SIG-M5 treated with dmso at 0.1 percent for 504 hours (cell line): Measurements from ENCODE around the gene COX7C.
"Not testable (repeated sequence)": the region's sequence is repeated elsewhere in the genome, so short reads cannot be mapped to it uniquely, and the experiment has no call there.

ENCODE experiments used
- DNase-seq: peaks from one replicate; lab custom pipeline; 2025; ENCODE audit not compliant: unreplicated experiment; lab: John Stamatoyannopoulos, UW

COX7C gene, protein sequence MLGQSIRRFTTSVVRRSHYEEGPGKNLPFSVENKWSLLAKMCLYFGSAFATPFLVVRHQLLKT

DNA sequence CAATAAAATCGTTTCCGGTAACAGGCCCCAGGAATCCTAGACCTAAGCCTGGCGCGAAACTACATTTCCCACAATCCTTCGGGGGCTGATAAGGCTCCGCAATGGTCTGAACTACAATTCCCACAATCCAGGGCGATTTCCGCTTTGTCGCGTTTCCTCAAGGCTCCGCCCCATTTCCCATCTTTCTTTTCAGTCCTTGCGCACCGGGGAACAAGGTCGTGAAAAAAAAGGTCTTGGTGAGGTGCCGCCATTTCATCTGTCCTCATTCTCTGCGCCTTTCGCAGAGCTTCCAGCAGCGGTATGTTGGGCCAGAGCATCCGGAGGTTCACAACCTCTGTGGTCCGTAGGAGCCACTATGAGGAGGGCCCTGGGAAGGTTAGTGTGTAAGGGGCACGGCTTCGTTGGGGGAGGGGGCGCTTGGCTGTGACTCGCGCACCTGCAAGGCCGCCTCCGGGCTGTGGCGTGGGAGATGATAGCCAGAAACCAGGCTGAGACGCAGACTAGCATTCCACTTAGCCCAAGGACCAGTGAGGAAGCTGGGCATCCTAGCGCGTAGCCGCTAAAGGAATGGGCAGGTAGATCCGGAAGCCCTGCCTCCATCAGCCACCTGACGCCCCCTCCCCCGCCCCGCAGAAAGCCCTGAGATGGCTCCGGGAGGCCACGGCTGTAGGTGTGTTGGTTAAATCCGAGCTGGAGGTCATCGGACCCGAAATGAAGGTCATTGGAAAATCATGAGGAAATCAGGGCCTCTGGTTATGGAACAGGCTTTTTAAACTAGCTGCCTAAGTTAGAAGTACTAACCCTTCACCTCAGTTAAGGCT lies at the start of gene COX7C:
Gene COX7C (plus strand): TSS at position 186 of the 821 bp plus-strand sequence. CDS start 115 bp downstream, at position 301.
- DNase-seq = peak; percentile 99

GRCh38 chr5:86569522-86570426 lies 48.0 kb upstream of the COX7C start:
- not testable (repeated sequence) for DNase-seq

DNA sequence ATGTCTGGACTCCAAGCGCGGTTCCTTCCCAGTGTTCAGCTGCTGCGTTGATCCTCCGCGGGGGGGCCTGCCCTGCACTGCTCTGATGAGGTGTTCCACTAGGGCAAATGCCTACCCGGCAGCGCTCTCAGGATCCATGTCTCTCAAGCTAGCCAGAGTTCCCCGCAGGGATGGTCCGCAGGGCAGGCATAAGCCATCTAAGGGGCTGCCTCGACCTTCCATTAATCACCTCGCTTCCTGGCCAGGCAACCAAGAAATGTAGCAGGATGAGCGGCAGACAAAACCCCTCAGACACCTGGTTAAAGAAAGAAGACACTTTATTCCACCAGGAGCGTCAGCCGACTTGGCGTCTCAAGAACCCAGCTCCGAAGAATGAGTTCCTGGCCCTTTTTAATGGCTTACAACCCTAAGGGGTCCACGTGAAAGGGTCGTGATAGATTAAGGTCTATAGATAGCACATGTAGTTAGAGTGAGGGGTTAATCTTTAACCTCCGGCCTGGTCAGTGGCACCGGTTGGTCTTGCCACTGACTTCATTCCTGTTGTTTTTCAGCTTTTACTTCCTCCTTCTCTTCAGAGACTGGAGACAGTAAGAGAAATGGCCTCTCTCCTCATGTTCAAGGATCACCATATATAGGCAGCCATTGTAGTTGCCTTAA lies 47.2 kb upstream of the COX7C start:
- DNase-seq = no peak

- not testable (repeated sequence) for DNase-seq
Observed at GRCh38 chr5:86571109-86571508, 46.6 kb upstream of the COX7C start.

- no peak for DNase-seq
Observed at GRCh38 chr5:86572825-86573517, 44.8 kb upstream of the COX7C start.

GRCh38 chr5:86579502-86579901 lies 38.2 kb upstream of the COX7C start:
- no peak for DNase-seq

- no peak for DNase-seq
Observed at GRCh38 chr5:86596476-86596875, 21.3 kb upstream of the COX7C start.

- no peak for DNase-seq
Observed at GRCh38 chr5:86605881-86606280, 11.9 kb upstream of the COX7C start.

DNA sequence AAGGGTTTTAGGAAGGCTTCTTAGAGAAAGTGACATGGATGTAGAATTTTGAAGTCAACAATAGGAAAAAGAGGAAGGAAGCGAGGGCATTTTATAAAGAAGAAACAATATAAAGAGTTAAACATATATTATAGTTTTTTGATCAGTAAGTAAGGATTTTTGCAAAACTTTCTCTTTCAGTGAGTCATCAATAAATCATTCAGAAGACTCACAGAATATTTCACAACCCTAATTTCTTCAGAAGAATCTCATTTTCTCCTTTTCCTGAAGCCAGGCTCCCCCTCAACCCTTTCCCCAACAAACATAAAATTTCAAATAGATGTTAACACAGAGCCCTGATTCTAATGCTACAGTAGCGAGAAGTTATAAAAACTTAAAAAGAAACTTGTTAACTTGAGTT lies 4.3 kb upstream of the COX7C start:
- DNase-seq = no peak

GRCh38 chr5:86617309-86617755 lies 409 bp upstream of the COX7C start:
- no peak for DNase-seq

DNA sequence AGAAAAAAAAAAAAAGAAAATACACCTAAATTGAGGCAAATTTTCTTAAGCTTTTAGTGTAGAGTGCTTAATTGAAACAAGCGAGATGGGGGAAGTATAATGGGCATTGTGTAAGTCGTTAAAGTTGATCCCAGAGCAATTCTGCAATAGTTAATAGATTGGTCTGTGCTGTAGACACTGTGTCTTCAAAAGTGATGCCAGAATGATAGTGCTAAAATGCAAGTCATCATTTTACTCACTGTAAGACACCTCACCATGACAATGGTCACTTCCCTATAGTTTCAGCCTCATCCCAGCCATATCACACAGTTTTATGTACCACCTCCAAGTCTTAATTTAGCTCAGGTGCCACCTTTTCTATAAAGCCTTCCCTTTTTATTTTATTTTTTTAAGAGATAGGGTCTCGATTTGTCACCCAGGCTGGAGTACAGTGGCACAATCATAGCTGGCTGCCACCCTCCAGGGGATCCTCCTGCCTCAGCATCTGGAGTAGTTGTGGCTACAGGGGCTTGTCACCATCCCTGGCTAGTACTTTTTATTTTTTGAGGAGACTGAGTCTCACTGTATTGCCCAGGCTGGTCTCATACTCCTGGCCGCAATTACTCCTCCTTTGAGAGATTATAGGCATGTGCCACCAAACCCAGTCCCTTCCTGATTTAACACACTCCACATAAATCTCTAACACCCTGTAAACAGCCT lies 6.2 kb downstream of the COX7C start:
- DNase-seq = peak; percentile 56

GRCh38 chr5:86625148-86625547 lies 7.4 kb downstream of the COX7C start:
- no peak for DNase-seq

GRCh38 chr5:86626149-86626548 lies 8.4 kb downstream of the COX7C start:
- no peak for DNase-seq

DNA sequence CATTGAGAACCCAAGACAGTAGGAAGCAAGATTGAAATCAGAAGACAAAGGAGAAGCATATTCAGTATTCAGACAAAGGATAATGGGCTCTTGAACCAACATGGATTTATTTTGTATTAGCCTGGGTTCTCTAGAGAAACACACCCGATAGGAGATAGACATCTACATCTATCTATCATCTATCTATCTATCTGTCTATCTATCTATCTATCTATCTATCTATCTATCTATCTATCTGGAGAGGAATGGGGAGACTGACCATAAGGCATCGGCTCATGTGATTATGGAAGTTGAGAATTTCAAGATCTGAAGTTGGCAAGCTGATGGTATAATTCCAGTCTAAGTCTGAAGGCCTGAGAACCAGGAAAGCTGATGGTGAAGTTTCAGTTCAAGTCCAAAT lies 13.4 kb downstream of the COX7C start:
- no peak for DNase-seq

GRCh38 chr5:86640998-86641397 lies 23.3 kb downstream of the COX7C start:
- no peak for DNase-seq

GRCh38 chr5:86644843-86645242 lies 27.1 kb downstream of the COX7C start:
- no peak for DNase-seq

- no peak for DNase-seq
Observed at GRCh38 chr5:86645885-86646284, 28.1 kb downstream of the COX7C start.

- no peak for DNase-seq
Observed at GRCh38 chr5:86646671-86647070, 28.9 kb downstream of the COX7C start.

DNA sequence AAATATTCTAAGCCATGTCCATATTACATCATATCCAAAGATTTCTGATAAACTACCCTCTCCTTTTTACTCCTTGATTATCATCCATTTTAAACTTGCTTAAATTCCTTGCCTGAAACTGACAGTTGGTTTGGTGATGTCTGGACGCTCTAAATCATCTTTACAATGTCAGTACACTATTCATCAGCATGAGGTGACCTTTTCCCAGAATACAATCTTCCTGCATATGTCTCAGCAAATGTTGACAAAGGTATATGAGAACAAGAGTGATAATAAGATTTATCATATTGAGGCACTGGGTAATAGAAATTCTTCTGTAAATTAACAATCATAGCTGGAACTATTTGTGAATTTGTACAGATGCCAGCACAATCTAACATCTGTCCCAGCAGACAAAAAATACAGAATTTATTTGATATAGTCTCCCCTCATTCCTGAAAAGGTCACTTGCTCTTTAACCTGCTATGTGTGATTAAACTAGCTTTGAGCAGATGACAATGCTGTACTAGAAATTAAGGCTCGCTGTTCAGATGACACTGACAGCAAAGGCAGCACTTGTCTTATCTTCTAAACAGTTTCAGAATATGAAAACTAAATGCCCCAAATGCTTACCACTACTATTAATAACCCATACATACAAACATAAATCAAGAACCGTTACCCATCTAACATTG lies 32.2 kb downstream of the COX7C start:
- no peak for DNase-seq
